HEK293T (cell line): ENCODE data around the gene NUFIP2.

Source experiments
- ARNT ChIP-seq: fragments of 450-650 bp; IDR thresholded peaks from 2 replicates; pipeline ENCODE4 v1.6.1; 2017; ENCODE audit warnings: mild to moderate bottlenecking
- CTBP1 ChIP-seq: fragments of 450-650 bp; IDR thresholded peaks from 2 replicates; pipeline ENCODE4 v1.6.1; 2016; ENCODE audit warnings: borderline replicate concordance
- FOXA1 ChIP-seq: fragments of 450-650 bp; IDR thresholded peaks from 2 replicates; pipeline ENCODE4 v1.6.1; 2016; ENCODE audit warnings: mild to moderate bottlenecking
- FOXM1 ChIP-seq: fragments of 450-650 bp; IDR thresholded peaks from 2 replicates; pipeline ENCODE4 v1.6.1; 2017; ENCODE audit warnings: mild to moderate bottlenecking, borderline replicate concordance
- HDGF ChIP-seq: fragments of 450-650 bp; IDR thresholded peaks from 2 replicates; pipeline ENCODE4 v1.6.1; 2017; ENCODE audit warnings: antibody characterized with exemption, borderline replicate concordance
- NFRKB ChIP-seq: fragments of 450-650 bp; IDR thresholded peaks from 2 replicates; pipeline ENCODE4 v1.6.1; 2016; ENCODE audit warnings: mild to moderate bottlenecking, moderate library complexity
- SP1 ChIP-seq: fragments of 450-650 bp; IDR thresholded peaks from 2 replicates; pipeline ENCODE4 v1.6.1; 2017
- SUZ12 ChIP-seq: fragments of 450-650 bp; IDR thresholded peaks from 2 replicates; pipeline ENCODE4 v1.6.1; 2016; ENCODE audit warnings: mild to moderate bottlenecking
- ZNF384 ChIP-seq: fragments of 450-650 bp; IDR thresholded peaks from 2 replicates; pipeline ENCODE4 v1.6.1; 2016

- TF ChIP-seq NFRKB (no peak), FOXM1 (no peak), CTBP1 (no peak), ARNT (no peak), SUZ12 (no peak), FOXA1 (no peak), SP1 (no peak), ZNF384 (no peak), HDGF (no peak)
Measured at GRCh38 chr17:29245401-29245800, 48.5 kb downstream of the NUFIP2 start.
